ENCODE data around the gene RELN. TPM values are rescaled to one million over a fixed set of nuclear protein-coding genes. Genes with fewer than 3 reads are reported as not detected.
"Not testable (repeated sequence)": the region's sequence is repeated elsewhere in the genome, so short reads cannot be mapped to it uniquely, and the experiment has no call there.

RELN gene
- total RNA-seq, 4 donors from 2014 or later, result 0.02 to 0.73 (median 0.39) TPM; not detected in 1

- DNase-seq (no peak), ATAC-seq (no peak)
- Histone ChIP-seq H3K27me3 (no peaks in the 10 kb centered on the region), H3K27ac (no peak overlapping the region), H3K36me3 (no peaks in the 10 kb centered on the region), H3K4me3 (no peak overlapping the region), H3K4me1 (no peaks in the 10 kb centered on the region), H3K9me3 (no peaks in the 10 kb centered on the region)
- TF ChIP-seq POLR2A (IDR thresholded peaks at IDR 0.05) (no peak), CTCF (IDR thresholded peaks at IDR 0.05 in 4 of 5, conservative IDR thresholded peaks at IDR 0.05 in 1 of 5) (no peak)
- in situ Hi-C loops (cut with MboI; ENCODE audit: low sequenced_read_pairs in 4 of 4) (no loop called here), intact Hi-C loops (cut with DNase I; ENCODE audit: low total_unique reads) (no loop called here)
These were observed 76.4 kb downstream of the RELN start for GRCh38 chr7:103912891-103913605.

GRCh38 chr7:103911015-103911414, 78.4 kb downstream of the RELN start:
- H3K27me3 ChIP-seq; ATAC-seq; H3K4me1 ChIP-seq; H3K36me3 ChIP-seq; in situ Hi-C loops (cut with MboI; ENCODE audit: low sequenced_read_pairs in 4 of 4); intact Hi-C loops (cut with DNase I; ENCODE audit: low total_unique reads); H3K4me3 ChIP-seq; H3K27ac ChIP-seq; H3K9me3 ChIP-seq; DNase-seq: not testable (repeated sequence)

GRCh38 chr7:103905997-103906396, 83.5 kb downstream of the RELN start:
- no peak overlapping the region for H3K4me3 ChIP-seq
- no peaks in the 10 kb centered on the region for H3K9me3 ChIP-seq
- H3K36me3 ChIP-seq, result no peaks in the 10 kb centered on the region
- H3K27me3 ChIP-seq, result no peaks in the 10 kb centered on the region
- in situ Hi-C loops (cut with MboI; ENCODE audit: low sequenced_read_pairs in 4 of 4) (no loop called here), intact Hi-C loops (cut with DNase I; ENCODE audit: low total_unique reads) (no loop called here)
- DNase-seq (no peak), ATAC-seq (no peak)
- TF ChIP-seq CTCF (IDR thresholded peaks at IDR 0.05 in 4 of 5, conservative IDR thresholded peaks at IDR 0.05 in 1 of 5) (no peak), POLR2A (IDR thresholded peaks at IDR 0.05) (no peak)
- no peak overlapping the region for H3K27ac ChIP-seq
- H3K4me1 ChIP-seq, result no peaks in the 10 kb centered on the region

GRCh38 chr7:103902917-103903316, 86.5 kb downstream of the RELN start:
- in situ Hi-C loops (cut with MboI; ENCODE audit: low sequenced_read_pairs in 4 of 4) (no loop called here), intact Hi-C loops (cut with DNase I; ENCODE audit: low total_unique reads) (no loop called here)
- DNase-seq (no peak), ATAC-seq (no peak)
- Histone ChIP-seq H3K4me3 (no peak overlapping the region), H3K4me1 (no peaks in the 10 kb centered on the region), H3K27me3 (no peaks in the 10 kb centered on the region), H3K36me3 (no peaks in the 10 kb centered on the region), H3K9me3 (no peaks in the 10 kb centered on the region), H3K27ac (no peak overlapping the region)
- TF ChIP-seq POLR2A (IDR thresholded peaks at IDR 0.05) (no peak), CTCF (IDR thresholded peaks at IDR 0.05 in 4 of 5, conservative IDR thresholded peaks at IDR 0.05 in 1 of 5) (no peak)

- H3K4me1 ChIP-seq; H3K27me3 ChIP-seq; H3K4me3 ChIP-seq; H3K27ac ChIP-seq; H3K9me3 ChIP-seq; DNase-seq; H3K36me3 ChIP-seq; intact Hi-C loops (cut with DNase I; ENCODE audit: low total_unique reads); ATAC-seq; in situ Hi-C loops (cut with MboI; ENCODE audit: low sequenced_read_pairs in 4 of 4): not testable (repeated sequence)
These were observed 92.6 kb downstream of the RELN start for GRCh38 chr7:103896826-103897225.

Measured in gastrocnemius medialis (tissue), 4 donors.